HG02588 (cell line): ENCODE results near the gene UBQLNL.

Source experiments
- ATAC-seq: cut with Tn5 transposase; IDR thresholded peaks from one replicate; pipeline ENCODE4 v1.9.1; 2021; ENCODE audit warnings: mild to moderate bottlenecking, moderate library complexity; ENCODE audit not compliant: unreplicated experiment

Gene UBQLNL

DNA sequence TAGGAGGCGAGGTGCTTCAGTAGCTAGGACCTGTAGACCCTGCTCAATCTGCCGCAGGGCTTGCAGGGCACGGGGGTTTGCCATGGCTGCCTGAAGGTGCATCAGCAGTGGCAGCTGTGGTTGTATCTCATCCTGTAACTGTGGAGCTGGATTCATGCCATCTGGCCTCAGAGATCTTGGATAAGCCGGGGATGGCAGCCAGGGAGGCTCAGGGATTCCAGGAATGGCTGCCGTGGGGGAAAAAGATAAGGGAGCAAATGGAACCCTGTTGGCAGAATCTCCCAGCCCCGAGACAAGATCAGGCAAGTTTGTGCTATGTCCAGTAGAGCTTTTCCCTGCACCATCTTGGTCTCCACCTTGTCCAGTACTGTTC, 8.6 kb downstream of the UBQLNL start:
- no peak for ATAC-seq

DNA sequence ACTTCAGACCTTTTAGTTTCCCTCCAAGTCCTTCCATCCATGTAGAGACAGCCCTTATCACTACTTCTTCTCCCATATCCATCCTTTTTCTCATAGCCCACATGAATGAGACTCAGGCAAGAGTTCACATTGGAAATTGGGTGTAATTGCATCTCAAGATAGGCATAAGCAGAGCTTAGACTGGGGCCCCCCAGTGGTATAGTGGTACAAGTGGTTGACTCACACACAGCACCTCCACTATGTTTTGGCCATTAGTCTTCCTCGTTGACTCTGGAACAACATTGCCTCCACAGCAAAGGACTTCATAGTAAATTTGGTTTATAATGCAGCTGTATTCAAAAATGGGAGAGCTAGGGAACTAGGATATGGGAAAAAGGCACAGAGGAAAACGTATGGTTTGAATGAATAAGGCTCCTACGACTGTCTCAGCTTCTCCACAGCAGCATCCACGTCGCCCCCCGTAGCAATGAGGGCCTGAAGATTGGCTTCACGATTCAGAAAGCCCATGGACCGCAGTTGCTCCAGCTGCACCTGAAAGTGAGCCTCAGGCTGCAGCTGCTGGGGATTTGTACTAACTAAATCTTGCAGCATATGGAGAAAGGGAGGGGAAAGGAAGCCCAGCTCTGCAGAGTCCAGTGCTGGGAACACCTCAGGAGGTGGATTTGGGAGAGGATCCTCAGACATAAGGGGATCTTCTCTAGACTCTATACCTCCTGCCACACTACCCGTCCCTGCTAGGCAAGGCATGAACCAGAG, 9.1 kb downstream of the UBQLNL start:
- no peak for ATAC-seq

DNA sequence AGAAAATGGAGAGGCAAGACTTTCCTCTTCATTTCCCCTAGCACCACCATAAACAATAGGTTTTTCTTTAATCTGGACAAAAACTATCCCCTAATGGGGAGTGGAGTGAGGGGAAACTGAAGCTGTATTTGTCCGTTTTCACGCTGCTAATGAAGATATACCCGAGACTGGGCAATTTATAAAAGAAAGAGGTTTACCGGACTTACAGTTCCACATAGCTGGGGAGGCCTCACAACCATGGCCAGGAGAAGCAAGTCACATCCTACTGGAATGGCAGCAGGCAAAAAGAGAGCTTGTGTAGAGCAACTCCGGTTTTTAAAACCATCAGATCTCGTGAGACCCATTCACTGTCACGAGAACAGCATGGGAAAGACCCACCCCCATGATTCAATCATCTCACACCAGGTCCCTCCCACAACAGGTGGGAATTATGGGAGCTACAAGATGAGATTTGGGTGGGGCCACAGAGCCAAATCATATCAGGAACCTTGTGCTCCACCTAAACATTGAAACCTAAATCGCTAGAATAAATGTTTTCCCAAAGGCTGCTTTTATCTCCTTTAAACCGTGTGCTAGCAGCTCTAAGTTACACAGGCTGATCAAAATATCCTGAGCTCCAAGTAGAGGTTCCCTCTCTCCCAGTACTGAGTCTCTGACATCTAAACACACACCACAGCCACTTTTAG, 11.0 kb downstream of the UBQLNL start:
- ATAC-seq, result no peak

DNA sequence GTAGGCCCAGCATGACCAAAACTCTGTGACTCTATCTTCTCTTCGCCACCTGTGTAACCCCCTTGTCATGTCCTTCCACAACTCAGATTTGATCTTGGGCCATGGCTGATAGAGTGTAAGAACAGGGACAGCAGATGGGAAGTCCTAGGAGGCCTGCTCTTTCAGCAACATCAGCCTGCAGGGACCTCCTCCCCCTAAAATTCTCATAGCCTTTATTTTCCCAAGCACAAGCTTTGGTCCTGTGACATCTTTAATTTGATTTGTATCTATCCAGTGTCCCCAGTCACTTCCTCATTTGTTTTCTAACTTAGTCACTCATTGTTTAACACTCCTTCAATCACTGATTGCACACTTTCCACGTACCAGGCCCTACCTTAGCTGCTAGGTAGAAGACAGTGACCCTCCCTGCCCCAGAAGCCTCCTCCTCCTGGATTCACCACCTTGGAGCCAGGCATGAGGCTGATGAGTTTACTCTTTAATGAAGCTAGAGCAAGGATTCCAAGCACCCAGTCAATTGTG, 12.0 kb downstream of the UBQLNL start:
- ATAC-seq, result no peak

DNA sequence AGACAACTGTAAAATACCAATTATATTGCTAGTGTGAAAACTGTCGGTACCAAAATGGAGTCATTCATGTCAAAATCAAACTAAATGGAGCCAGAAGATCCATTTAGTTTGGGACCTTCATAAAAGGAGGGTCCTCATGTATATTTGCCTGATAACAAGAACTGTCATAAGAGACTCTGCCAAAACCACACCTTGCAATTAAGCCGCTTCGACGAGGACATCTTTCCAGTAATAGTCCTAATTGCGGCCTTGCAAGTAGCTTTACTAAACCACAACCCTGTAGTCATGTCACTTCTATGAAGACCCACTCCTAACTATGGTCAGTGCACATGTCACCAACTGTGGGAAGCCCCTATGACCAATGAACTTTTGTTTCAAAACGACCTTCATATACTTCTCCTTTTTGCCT, 16.1 kb downstream of the UBQLNL start:
- ATAC-seq, result no peak

DNA sequence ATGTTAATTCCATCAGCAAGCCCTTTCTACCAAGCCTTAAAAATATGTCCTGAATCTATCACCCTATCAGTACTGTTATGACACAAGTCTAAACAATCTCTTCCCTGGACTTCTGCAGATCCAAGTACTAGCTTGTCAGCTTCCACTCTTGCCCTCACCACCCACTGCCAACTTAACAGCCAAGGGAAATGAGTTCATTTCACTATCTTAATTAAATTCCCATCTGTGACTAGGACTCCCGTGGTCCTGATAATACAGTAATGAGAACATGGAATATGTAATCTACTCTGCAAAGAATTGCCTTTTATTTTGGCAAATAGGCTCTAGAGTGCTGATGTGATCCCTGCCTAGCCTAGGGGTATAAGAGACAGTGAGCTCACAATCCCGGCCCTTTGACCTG, 16.8 kb downstream of the UBQLNL start:
- no peak for ATAC-seq

DNA sequence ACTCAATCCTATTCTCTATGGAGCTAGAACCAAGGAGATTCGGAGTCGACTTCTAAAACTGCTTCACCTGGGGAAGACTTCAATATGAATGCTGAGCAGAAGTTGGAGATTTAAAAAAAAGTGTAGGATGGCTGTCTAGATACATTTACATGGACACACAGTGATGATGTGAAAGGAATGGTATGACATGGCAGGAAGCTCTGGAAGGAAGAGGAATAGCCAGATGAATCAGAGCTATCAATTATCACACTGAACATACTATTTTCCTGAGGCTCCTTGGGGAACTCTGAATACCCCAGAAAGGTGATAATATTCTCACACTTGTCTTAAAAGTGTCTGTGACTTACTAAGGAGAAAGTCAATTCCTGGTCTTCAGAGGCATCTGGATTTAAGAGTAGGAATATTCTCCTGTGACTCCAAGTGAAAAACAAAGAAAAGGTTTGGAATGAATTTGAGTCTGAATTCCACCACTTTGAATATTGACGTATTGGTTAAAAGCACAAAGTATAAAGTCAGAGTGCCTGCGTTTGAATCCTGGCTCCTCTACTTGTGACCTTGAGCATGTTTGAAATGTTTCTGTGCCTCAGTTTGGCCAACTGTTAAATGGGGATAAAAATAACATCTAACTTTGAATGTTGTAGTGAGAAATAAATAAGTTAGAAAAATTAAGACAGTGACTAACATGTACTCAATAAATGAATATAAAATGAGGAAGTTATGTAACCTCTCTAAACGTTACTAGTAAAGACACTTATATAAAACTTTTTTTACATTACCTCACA, 26.7 kb downstream of the UBQLNL start:
- no peak for ATAC-seq

DNA sequence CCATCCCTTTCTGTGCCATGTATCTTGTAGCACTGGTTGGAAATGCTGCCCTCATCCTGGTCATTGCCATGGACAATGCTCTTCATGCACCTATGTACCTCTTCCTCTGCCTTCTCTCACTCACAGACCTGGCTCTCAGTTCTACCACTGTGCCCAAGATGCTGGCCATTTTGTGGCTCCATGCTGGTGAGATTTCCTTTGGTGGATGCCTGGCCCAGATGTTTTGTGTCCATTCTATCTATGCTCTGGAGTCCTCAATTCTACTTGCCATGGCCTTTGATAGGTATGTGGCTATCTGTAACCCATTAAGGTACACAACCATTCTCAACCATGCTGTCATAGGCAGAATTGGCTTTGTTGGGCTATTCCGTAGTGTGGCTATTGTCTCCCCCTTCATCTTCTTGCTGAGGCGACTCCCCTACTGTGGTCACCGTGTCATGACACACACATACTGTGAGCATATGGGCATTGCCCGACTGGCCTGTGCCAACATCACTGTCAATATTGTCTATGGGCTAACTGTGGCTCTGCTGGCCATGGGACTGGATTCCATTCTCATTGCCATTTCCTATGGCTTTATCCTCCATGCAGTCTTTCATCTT, 27.6 kb downstream of the UBQLNL start:
- no peak for ATAC-seq

DNA sequence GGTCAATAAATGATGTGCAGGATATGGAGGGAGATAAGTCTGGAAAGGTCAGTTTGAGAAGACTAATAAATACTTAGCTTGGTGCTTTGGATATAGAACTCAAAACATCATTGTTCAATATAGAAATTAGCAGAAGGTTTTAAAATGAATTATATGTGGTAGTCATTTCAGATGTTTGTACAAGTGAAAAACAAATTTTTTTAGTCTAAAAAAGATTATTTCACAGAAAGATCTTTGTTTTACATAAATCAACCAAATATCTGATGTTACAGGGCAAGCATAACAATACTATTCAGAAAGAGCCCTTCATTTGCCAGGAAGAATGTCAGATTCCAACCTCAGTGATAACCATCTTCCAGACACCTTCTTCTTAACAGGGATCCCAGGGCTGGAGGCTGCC, 28.1 kb downstream of the UBQLNL start, which contains the start of gene OR52D1:
Gene OR52D1, plus strand, starts transcription at position 301 of the 400 bp plus-strand sequence. Its CDS starts 22 bp downstream, at position 323.
- ATAC-seq, result no peak

DNA sequence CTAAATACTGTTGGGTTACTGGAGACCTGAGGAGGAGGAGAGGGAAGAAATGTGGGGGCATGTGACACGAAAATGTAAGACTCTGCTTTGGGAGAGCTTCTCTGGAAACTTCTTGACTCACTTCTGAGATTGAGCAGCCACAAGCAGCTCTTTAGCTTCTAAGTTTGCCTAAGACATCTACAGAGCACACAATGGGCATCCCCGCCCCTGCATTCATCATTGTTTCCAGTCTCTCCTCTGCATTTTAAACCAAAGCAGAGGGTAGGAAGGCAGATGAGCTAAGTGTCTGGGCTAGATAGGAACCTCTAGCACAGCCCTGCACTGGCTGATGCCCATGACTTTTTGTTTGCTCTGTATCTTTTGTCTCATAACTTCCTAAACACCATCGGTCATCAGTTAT, 30.1 kb downstream of the UBQLNL start:
- no peak for ATAC-seq

DNA sequence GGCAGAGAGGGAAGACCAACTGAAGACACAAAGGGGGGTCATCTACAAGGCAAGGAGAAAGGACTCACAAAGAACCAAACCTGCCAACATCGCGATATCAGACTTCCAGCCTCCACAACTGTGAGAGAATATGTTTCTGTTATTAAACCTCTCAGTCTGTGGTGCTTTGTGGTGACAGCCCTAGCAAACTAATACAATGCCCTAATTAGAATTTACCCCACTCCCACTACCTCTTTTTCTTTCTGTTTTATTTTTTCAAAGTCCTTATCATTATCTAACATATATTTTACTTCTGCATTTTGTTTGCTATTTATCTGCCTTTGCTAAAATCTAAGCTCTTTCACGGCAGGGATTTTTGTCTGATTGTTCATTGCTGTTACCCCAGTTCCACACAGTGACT, 30.5 kb downstream of the UBQLNL start:
- ATAC-seq, result no peak

DNA sequence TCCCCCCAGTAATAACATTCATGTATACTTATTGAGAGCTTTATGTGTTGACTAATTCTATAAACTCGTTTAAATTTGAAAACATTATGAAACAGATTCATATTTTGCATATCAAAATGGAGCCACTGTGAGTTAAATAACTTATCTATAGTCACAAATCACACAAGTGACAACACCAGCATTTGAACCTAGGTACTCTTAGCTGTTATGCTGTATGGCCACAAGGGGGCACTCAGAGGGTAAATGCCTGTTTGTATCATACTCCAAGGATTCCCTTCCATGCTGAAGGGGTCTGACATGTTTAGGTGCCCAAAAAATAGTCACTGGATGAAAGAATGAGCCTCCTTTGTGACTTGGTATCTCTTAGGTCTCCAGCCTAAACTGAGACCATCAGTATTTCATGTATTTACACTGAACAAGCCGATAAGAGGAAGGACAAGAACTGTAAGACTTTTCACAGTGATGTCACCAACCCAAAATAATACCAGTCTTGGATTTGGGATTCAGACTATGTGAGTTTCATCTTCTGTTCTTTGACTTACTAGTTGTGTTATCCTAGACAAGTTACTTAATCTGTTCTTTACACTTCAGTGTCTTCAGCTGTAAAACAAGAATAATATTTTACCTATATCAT, 40.2 kb downstream of the UBQLNL start:
- ATAC-seq, result peak; percentile 74

DNA sequence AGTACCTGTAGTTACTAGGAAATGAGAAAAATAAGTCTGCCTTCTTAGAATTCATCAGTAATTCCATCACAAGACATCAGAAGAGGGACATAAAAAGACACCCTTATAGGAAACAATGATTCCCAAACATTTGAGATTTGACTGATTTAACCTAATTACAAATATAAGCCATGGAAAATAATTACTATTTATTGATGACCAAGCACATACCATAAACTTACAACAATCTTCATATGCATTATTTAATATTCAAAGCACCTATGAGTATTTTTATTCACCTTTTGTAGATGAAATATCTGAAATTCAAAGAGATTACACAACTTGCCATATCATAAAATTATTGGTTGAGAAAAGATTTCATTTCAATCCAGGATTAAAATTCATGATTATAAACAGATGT, 42.6 kb downstream of the UBQLNL start:
- ATAC-seq, result no peak

DNA sequence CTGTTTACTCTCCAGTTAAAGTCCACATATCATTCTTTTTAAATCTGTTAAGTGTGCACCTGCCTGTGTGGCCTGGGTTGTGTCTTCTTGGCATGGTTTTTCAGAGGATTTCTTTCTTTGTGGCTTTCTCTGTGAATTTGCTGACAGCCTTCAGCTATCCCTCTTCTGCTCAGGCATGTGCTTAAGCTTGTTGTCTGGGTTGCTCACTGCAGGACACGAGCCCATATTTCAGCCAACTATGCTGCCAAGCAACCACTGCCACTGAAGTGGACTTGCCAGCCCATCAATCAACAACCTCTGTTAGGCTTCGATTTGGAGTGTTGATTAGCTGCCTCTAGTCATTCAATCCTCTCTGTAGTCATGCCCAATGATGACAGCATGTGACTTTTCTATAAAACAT, 49.0 kb downstream of the UBQLNL start:
- no peak for ATAC-seq
